GM18502 (cell line): ENCODE results near the gene SSBP3.
"Not testable (repeated sequence)": the region's sequence is repeated elsewhere in the genome, so short reads cannot be mapped to it uniquely, and the experiment has no call there.

Experiments
- ATAC-seq: cut with Tn5 transposase; IDR thresholded peaks from one replicate; pipeline ENCODE4 v1.9.1; 2021; ENCODE audit warnings: mild to moderate bottlenecking; ENCODE audit not compliant: unreplicated experiment, poor library complexity

Gene SSBP3

DNA sequence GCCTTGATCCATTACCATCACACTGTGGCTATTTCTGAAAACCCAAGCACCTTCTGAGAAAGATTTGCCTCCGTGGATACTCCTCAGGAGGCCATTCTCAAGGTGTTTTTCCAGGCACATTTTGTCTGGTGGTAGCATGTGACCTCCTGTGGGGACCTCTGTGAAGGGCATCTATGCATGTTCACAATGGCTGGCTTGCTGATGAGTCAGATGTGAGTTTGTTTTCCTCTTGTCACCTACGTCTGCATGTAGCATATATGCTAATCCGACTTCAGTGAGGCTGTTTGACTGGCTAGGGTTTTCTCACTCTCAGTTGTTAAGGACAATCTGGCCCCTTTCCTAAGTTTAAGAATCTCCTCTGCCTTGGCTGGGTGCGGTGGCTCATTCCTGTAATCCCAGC is 198.3 kb downstream of the SSBP3 start:
- not testable (repeated sequence) for ATAC-seq

DNA sequence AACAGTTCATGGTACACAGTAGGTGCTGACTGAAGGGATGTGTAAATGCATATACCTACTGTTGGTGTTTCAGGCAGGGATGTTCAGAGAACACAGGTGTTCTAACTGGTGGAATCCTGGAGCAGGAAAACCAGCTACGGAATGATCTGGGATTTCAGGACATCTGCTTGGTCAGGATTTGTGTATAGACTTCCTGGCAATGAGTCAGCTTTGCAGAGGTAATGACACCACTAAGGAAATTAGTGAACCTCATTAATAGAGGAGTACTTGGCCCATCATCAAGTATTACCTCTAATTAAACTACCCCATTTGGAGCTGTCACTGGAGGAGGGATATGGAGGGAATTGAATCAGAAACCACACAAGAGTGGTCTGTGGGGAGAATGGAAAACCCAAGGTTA is 198.9 kb downstream of the SSBP3 start:
- ATAC-seq = no peak

DNA sequence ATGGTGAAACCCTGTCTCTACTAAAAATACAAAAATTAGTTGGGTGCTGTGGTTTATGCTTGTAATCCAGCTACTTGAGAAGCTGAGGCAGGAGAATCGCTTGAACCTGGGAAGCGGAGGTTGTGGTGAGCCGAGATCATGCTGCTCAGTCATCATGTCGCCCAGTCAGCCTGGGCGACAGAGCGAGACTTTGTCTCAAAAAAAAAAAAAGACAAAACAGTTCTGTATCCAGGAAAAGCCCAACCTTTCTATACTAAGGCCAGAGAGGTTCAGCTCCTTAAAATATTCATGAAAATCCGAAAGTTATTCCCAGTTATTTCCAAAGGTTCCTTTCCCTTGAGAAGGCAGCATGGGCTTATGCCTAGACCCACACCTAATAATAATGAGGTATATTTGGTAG is 202.0 kb downstream of the SSBP3 start:
- no peak for ATAC-seq

DNA sequence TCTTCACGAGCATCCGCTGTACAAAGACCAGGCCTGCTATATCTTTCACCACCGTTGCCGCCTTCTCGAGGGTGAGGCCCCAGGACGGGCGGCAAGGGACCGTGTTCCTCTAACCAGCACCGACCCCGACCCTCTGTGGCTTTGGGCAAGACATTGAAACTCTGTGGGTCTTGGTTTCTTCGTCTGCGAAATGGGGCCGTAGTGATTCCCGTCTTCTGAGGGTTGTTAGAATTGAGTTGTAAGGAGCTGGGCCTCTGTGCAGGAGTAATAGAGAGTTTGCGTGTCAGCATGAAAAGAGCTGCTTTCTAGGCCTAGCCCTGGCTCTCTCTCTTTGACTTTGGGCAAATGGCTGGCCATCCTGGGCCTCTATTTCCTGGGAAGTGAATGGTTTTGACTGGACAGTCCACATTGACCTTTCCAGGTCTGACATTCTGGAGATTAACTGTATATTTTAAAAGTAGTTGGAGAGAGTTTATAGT is 205.6 kb downstream of the SSBP3 start:
- no peak for ATAC-seq

DNA sequence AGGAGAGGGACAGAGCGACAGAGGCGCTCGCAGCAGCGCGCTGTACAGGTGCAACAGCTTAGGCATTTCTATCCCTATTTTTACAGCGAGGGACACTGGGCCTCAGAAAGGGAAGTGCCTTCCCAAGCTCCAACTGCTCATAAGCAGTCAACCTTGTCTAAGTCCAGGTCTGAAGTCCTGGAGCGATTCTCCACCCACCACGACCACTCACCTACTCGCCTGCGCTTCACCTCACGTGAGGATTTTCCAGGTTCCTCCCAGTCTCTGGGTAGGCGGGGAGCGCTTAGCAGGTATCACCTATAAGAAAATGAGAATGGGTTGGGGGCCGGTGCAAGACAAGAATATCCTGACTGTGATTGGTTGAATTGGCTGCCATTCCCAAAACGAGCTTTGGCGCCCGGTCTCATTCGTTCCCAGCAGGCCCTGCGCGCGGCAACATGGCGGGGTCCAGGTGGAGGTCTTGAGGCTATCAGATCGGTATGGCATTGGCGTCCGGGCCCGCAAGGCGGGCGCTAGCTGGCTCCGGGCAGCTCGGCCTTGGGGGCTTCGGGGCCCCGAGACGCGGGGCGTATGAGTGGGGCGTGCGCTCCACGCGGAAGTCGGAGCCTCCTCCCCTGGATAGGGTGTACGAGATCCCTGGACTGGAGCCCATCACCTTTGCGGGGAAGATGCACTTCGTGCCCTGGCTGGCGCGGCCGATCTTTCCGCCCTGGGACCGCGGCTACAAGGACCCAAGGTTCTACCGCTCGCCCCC is 206.3 kb downstream of the SSBP3 start, which contains the start of the genes CYB5RL and MRPL37:
CYB5RL (minus strand) TSS at position 266 of the 754 bp plus-strand sequence. CDS start 4,414 bp downstream, outside the sequence.
MRPL37 (plus strand) TSS at position 403 of the 754 bp plus-strand sequence; CDS start at position 480, 77 bp downstream.
- ATAC-seq = peak; percentile 97

DNA sequence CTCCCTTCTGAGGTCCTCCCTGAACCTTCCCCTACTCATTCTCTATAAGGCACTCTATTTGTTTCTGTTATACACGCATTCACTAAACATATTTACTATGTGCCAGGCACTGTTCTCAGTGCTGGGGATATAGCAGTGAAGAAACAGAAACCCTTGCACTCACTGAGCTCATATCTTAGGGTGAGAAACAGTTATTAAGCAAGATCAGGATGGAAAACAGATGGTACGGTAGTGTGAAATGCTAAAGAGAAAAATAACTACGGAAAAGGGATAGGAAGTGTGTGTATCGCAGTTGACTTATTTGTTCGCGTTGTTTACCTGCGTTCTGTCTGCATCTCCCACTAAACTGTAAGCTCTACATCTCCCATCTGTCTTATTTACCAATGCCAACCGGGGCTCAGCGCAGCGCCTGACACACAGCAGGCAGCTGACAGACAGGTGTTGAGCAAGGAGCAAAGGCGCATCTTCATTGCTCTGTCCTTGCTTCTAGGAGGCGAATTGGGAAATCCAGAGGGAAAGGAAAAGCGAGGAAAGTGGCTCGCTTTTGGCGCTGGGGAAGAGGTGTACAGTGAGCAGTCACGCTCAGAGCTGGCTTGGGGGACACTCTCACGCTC is 206.9 kb downstream of the SSBP3 start:
- peak; percentile 6 for ATAC-seq

DNA sequence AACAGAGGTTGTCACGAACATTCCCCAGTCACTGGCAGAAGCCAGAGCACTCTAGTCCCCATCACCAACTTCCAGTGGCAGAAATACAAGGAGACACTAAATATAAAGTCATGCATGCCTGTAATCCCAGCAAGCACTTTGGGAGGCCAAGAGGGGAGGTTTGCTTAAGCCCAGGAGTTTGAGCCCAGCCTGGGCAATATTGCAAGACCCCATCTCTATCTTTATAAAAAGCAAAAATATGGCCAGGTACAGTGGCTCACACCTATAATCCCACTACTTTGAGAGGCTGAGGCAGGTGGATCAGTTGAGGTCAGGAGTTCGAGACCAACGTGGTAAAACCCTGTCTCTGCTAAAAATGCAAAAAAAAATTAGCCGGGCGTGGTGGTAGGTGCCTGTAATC is 212.7 kb downstream of the SSBP3 start:
- ATAC-seq = no peak

DNA sequence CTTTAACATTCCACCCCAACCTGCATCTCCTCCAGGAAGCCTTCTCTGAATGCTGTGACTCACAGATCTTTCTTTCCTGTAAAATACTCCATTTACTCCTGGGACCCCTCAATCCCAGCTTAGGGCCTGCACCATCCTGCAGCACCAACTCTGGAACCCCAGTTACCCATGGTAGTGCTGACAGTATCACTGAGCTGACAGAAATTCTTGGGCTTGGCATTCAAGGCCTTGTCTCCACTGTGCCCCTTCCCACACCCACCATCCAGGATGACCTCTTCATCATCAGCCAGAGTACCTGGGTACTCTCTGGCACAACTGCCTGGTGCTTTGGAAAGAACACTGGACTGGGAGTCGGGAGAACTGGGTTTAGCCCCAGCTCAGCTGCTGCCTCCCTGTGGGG is 214.7 kb downstream of the SSBP3 start:
- no peak for ATAC-seq

DNA sequence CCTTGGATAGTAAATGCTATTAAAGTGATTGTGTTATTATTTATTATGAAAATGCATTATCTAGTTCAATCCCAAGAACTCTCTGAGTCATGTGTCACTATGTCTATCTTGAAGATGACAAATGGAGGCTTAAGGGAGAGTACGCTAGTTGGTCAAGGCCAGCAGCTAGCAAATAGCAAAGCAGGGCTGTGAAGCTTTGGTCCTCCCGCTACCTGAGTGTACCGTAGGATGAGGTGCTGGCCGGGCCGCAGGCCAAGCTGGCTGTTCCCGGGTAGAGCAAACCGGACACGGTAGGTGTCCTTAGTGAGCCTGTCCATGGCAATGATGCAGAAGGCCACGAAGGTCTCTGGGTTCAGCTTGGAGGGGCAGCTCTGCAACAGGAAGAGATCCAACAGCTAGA is 215.7 kb downstream of the SSBP3 start:
- no peak for ATAC-seq

DNA sequence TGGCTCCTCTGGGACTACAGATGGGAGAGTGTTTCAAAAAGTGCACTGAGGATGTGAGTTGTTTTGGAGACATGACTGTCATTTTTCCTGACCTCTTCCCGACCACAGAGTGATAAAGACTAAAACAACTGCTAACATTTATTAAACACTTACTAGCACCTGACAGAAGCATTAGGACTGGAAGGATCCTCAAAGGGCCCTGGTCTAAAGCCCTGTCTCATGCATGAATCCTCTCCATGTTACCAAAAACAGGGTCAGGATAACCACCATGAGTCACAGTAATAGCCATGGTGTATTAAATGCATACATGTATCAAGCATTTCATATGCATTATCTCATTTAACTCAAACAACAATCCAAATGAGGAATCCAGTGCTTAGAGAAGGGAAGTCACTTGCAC is 217.9 kb downstream of the SSBP3 start:
- no peak for ATAC-seq

DNA sequence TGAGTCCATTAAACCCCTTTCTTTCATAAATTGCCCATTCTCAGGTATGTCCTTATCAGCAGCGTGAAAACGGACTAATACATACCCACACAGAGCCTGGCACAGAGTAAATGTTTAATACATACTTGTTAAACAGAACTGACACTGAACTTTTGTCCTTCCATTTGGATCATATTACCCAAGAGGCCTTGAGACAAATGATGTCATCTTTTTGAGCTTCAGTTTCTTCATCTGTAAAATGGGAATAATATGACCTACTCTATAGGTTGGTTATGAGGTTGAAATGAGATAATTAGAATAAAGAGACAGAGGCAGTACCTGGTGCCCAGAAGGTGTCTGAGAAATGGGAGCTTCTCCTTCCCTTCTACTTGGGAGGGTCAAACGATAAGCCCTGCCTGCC is 220.1 kb downstream of the SSBP3 start:
- no peak for ATAC-seq

DNA sequence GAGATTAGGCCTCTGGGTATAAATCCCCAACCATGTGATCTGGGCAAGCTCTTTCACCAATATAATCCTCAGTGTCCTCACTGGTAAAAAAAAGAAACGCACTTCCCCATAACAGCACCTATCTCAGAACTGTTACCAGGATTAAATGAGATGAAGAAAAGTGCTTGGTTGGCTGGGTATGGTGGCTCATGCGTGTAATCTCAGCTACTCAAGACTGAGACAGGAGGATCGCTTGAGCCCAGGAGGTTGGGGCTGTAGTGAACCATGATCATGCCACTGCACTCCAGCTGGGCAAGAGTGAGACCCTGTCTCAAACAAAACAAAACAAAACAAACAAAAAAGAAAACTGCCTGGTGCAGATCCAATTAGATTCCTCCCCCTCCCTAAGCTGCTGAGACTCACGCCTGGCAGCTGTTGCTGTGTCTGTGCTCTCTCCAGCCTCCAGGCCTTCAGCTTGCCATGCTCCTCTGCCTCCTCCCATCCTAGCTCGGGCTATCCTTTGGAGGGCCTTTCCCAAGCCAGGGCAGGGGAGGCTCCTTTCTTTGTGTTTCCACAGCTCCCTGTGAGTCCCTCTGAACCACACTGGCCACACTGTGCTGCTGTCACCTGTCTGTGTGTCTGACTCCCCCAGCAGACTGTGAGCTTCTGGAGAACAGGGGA is 225.4 kb downstream of the SSBP3 start:
- ATAC-seq = no peak

DNA sequence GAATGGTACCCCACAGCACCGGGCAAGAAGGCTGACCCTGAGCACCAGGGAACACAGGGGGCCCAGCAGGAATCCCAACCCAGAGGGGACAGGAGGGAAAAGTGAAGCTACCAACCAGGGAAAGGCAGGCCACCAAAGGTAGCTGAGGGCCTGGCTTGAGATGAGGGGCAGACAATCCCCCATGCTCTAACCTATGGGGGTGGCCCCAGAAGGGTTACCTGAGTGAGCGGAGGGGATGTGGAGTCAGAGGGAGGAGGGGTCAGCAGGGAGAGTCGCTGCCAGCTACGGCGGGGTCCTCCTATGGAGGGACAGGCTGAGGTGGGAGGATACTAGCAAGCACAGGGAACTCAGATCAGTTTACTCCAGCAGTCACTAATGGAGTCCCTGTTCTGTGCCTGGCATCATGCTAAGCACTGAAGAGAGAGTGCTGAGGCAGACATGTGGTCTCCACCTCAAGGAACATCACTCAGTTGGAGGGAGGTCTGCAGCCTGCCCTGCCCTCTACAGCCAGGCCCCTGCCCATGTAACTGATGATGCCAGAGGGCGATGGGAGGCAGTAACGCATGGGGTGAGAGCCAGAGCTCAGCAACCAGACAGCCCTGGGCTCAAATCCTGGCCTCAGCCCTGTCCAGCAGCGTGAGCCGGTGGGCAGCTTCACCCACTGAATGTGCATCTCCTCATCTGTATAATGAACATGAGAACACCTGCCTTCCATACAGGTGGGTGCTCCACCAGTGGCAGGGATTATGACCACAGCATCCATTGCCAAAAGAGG is 227.7 kb downstream of the SSBP3 start:
- ATAC-seq = no peak

DNA sequence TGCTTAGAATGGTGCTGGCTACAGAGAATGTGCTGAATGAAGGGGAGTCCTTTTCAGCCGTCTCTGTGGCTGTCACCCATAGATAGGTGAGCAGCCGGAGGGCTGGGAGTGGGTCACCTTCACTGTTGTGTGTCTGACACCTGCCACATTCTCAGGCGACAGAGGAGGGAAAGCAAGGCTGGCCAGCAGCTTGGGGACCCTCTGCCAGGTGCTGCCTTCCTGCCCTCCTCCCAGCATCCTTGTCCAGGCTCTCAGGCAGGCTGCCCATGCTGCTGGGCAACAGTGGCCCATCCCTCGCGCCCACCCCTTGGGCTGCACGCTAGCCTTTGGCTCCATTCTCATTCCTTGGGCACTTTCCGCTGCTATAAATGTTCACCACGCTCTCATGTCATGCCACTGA is 228.5 kb downstream of the SSBP3 start:
- no peak for ATAC-seq

DNA sequence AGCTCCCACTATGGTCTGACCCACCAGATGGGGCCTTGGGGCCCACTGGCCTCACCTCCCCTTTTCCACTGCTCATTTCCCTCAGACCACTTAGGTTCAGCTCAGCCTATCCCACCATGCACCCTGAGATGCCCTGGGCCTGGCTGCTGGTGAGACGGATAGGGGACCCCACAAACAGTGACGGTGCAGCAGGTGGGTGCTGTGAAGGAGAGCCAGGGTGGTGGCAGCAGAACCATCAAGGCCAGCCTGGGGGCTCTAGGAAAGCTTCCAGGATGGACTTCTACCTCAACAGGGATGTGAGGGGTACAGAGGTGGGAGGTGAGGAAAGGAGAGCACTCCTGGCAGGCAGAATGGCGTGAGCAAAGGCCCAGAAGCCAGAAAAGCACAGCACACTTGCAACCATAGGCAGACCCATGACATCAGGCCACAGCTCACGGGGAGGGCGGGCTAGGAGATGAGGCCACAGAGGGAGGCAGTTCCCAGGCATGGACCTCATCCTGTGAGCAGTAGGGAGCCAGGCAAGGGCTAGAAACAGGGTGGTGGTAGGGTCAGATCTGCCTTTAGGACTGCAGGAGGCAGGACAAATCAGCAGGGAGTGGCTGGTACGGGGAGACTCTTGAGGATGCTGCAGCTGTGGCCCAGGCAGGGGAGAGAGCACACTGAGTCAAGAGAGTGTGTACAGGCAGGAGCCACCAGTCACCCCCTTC is 229.4 kb downstream of the SSBP3 start:
- ATAC-seq = no peak
